DMS114 treated with DMSO at 0.1 percent for 48 hours (cell line): ENCODE results near the gene SLC5A5.
A peak's percentile ranks its signal among the peaks of the same experiment; 100 is the strongest.
"Not testable (repeated sequence)": the region's sequence is repeated elsewhere in the genome, so short reads cannot be mapped to it uniquely, and the experiment has no call there.

ENCODE experiments used
- DNase-seq: peaks from one replicate; lab custom pipeline; 2025; ENCODE audit not compliant: unreplicated experiment; lab: John Stamatoyannopoulos, UW

Gene SLC5A5

DNA sequence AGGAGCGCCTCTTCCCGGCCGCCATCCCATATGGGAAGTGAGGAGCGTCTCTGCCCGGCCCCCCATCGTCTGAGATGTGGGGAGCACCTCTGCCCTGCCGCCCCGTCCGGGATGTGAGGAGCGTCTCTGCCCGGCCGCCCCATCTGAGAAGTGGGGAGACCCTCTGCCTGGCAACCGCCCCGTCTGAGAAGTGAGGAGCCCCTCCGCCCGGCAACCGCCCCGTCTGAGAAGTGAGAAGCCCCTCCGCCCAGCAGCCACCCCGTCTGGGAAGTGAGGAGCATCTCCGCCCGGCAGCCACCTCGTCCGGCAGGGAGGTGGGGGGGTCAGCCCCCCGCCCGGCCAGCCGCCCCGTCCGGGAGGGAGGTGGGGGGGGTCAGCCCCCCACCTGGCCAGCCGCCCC is 46.4 kb downstream of the SLC5A5 start:
- DNase-seq, result not testable (repeated sequence)

GRCh38 chr19:17919122-17919521 is 47.4 kb downstream of the SLC5A5 start:
- DNase-seq, result not testable (repeated sequence)

GRCh38 chr19:17920527-17920926 is 48.8 kb downstream of the SLC5A5 start:
- DNase-seq, result no peak

GRCh38 chr19:17922138-17922537 is 50.4 kb downstream of the SLC5A5 start:
- DNase-seq, result no peak

GRCh38 chr19:17926044-17926443 is 54.3 kb downstream of the SLC5A5 start:
- no peak for DNase-seq

- DNase-seq, result no peak
Measured at GRCh38 chr19:17929056-17929455, 57.3 kb downstream of the SLC5A5 start.

GRCh38 chr19:17931532-17932191 is 59.9 kb downstream of the SLC5A5 start:
- no peak for DNase-seq

DNA sequence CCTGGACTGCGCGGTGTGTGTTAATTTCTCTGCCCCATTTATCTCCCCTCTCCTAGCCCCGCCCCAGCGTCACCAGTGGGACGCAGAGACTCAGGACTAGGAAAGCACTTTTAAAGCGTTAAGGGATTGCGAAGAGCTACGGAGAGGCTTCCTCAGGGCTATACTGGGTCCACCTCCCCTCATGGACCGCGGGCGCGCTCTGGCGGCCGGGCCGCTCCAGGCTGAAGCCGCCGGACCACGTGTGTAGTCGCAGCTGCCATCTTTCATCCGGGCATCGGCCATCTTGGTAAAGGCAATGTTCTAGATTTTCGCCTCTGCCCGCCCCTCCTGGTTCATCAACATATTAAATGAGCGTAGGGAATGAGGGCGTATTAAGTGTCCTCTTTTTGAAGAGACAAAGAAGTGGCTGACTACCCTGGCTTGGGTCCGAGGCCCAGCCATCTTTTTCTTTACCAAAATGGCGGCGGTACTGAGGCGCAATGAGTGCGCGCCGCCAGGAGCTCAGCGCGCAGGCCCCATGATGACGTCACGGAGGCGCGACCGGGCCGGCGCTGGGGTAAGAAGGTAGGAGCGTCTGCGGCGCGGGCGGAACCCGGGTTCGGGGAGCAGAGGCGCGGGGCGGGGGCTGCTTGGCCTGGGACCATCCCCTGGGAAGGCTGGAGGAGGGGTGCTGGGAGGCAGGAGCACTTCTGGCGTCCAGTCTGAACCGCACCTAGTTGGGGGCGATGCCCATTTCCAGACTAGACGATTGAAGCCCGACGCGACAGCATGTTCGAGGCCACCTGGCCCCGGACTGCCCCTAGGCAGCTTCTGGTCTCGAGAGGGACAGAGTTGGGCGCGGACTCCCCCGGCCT is 61.0 kb downstream of the SLC5A5 start, which contains the start of gene CCDC124:
TSS of gene CCDC124 (plus strand) at position 531 of the 854 bp plus-strand sequence. CDS start 3,406 bp downstream, outside the sequence.
- DNase-seq, result peak; percentile 89

- DNase-seq, result no peak
Measured at GRCh38 chr19:17933414-17934129, 61.8 kb downstream of the SLC5A5 start.

DNA sequence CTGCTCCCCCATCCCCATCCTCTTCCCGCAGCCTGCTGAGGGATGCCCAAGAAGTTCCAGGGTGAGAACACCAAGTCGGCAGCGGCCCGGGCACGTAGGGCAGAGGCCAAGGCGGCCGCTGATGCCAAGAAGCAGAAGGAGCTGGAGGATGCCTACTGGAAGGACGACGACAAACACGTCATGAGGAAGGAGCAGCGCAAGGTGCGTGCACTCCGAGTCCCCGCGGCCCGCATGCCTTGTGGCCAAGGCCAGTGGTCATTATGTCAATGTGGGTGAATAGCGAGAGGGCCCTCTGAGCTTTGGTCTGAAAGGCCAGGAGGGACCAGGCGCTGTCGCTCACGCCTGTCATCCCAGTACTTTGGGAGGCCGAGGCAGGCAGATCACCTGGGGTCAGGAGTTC is 64.6 kb downstream of the SLC5A5 start:
- no peak for DNase-seq

- no peak for DNase-seq
Measured at GRCh38 chr19:17937371-17937900, 65.7 kb downstream of the SLC5A5 start.

GRCh38 chr19:17938092-17938845 is 66.5 kb downstream of the SLC5A5 start:
- DNase-seq, result peak; percentile 46

GRCh38 chr19:17942181-17942580 is 70.4 kb downstream of the SLC5A5 start:
- DNase-seq, result no peak

GRCh38 chr19:17942582-17943273 is 71.0 kb downstream of the SLC5A5 start:
- no peak for DNase-seq

- DNase-seq, result no peak
Measured at GRCh38 chr19:17943274-17944221, 71.8 kb downstream of the SLC5A5 start.

DNA sequence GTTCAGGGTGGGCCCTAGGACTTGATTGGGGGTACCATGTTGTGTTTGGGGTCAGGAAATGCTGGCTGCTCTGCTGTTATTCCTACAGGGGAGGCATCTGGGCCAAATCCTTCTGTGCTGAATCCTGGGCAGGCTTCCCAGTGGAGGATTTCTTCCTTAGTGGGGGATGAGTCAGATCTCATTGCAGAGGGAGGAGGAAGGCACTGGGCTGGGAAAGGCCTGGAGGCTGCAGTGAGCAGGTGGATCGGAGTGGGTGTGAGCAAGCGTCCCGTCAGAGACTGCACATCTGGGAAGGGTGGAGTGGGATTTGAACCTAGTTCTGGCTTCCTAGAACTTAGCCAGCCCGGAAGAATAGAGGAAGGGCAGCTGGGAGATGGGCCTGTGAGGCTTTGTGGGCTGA is 72.6 kb downstream of the SLC5A5 start:
- no peak for DNase-seq
